Bronchial epithelial cell (primary cell): Measurements from ENCODE around the gene FRY. TPM values are rescaled to one million over a fixed set of nuclear protein-coding genes. Genes with fewer than 3 reads are reported as not detected.
"Not testable (repeated sequence)": the region's sequence is repeated elsewhere in the genome, so short reads cannot be mapped to it uniquely, and the experiment has no call there.

Experiments
- DNase-seq: peaks from one replicate; pipeline ENCODE4 v3.0.0-alpha.2; 2010; ENCODE audit warnings: low read depth
- FAIRE-seq: peaks from 2 replicates; lab custom pipeline; 2011; peaks lifted over from hg19 to GRCh38; lab: Jason Lieb, UNC
- H3K27me3 ChIP-seq: 2 replicates; pipeline ENCODE4 v1.5.1; 2011; ENCODE audit warnings: low read length; ENCODE audit not compliant: control insufficient read depth, insufficient read depth
- H3K36me3 ChIP-seq: 2 replicates; pipeline ENCODE4 v1.5.1; 2011; ENCODE audit warnings: low read length; ENCODE audit not compliant: control insufficient read depth, insufficient read depth
- H3K4me3 ChIP-seq: 2 replicates; pipeline ENCODE4 v1.5.1; 2011; ENCODE audit warnings: mild to moderate bottlenecking, low read depth, low read length, control low read depth
- total RNA-seq: library from RNA; depleted of rRNA; stranded (reverse); fragments of >200 nt; gene quantifications from 2 replicates; pipeline ENCODE4 v1.2.1, GENCODE V29; 2014
- TF ChIP-seq, protein P1 (sequence below): IDR thresholded peaks from 2 replicates; pipeline ENCODE4 v1.5.1; 2011; ENCODE audit warnings: mild to moderate bottlenecking, moderate library complexity, low read length, control low read depth, inconsistent platforms; ENCODE audit not compliant: insufficient read depth, severe bottlenecking

Gene FRY
- total RNA-seq, 1 donor from 2014 or later = 0.79 TPM

DNA sequence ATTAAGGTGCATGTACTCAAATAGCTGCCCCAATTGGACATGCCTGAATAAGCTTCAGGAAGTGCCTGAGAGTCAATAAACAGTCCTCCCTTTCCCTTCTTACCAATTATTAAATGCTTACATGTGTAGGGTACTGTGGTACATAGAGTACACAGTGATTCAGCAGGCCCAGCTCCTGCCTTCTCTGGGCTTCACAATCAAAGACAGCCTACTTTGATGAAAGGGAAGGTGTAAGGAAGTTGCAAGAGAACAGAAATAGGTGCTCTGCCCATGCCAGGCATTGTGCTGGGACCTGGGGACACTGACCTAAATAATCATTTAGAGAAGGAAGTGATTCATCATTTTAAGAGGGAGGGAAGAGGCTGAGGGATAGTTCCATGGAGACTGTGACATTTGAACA lies 17.2 kb downstream of the FRY start:
- TF ChIP-seq, protein P1, sequence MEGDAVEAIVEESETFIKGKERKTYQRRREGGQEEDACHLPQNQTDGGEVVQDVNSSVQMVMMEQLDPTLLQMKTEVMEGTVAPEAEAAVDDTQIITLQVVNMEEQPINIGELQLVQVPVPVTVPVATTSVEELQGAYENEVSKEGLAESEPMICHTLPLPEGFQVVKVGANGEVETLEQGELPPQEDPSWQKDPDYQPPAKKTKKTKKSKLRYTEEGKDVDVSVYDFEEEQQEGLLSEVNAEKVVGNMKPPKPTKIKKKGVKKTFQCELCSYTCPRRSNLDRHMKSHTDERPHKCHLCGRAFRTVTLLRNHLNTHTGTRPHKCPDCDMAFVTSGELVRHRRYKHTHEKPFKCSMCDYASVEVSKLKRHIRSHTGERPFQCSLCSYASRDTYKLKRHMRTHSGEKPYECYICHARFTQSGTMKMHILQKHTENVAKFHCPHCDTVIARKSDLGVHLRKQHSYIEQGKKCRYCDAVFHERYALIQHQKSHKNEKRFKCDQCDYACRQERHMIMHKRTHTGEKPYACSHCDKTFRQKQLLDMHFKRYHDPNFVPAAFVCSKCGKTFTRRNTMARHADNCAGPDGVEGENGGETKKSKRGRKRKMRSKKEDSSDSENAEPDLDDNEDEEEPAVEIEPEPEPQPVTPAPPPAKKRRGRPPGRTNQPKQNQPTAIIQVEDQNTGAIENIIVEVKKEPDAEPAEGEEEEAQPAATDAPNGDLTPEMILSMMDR = no peak
- Histone ChIP-seq H3K27me3 (no peaks in the 10 kb centered on the region), H3K4me3 (no peak overlapping the region), H3K36me3 (no peaks in the 10 kb centered on the region)
- peak; percentile 23 for DNase-seq
- no peak for FAIRE-seq

DNA sequence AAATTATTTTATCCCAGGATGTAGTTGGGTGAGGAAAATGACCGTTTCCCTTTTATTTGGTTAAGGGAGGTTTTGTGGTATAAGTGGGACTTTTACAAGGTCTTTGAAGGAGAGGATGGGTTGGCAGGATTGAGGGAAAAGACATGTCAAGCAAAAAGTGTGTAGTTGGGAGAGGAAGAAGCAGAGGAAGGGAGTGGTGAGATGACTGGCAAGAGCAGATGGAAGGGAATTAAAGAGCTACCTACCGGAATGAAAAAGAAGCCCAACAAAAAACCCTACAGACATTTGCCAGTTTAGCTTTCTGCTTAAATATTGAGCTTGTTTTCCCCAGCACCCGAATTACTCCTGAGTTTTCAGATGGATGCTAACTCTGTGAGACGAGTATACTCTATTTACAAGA lies 19.6 kb downstream of the FRY start:
- Histone ChIP-seq H3K36me3 (no peaks in the 10 kb centered on the region), H3K4me3 (no peak overlapping the region), H3K27me3 (no peaks in the 10 kb centered on the region)
- TF ChIP-seq, protein P1 = no peak
- DNase-seq (no peak), FAIRE-seq (no peak)

DNA sequence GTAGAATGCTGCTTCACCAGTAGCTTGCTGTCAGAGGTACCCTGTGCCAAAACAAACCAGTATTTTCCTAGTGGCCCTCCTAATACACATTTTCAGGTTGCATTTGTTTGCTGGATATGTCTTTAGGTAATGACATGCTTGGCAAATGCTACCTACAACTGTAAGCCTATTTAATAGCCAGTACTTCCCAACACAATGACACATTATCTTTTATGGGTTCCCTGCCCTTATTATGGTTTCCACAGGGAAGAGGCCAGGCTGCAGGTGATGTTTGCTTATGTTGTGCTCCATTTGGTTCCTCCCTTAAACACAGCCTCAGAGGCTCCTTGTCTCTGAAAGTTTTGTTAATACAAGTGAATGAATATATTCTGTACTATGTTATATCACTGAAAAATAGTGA lies 24.7 kb downstream of the FRY start:
- H3K27me3 ChIP-seq = no peaks in the 10 kb centered on the region
- TF ChIP-seq, protein P1 = no peak
- FAIRE-seq (no peak), DNase-seq (no peak)
- no peak overlapping the region for H3K4me3 ChIP-seq
- no peaks in the 10 kb centered on the region for H3K36me3 ChIP-seq

DNA sequence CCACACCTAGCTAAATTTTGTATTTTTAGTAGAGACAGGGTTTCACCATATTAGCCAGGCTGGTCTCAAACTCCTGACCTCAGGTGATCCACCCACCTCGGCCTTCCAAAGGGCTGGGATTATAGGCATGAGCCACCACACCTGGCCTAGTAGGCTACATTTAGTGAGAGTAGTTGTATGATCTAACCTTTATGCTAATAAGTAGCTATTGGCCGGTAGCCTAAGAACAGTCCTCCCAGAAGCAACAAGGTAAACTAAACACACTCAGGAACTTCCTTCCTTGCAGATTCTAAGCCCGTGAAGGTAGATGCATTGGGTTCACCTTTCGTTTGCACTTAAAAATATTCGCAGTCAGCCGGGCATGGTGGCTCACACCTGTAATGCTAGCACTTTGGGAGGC lies 25.8 kb downstream of the FRY start:
- DNase-seq, H3K4me3 ChIP-seq, H3K36me3 ChIP-seq, FAIRE-seq, H3K27me3 ChIP-seq: not testable (repeated sequence)

DNA sequence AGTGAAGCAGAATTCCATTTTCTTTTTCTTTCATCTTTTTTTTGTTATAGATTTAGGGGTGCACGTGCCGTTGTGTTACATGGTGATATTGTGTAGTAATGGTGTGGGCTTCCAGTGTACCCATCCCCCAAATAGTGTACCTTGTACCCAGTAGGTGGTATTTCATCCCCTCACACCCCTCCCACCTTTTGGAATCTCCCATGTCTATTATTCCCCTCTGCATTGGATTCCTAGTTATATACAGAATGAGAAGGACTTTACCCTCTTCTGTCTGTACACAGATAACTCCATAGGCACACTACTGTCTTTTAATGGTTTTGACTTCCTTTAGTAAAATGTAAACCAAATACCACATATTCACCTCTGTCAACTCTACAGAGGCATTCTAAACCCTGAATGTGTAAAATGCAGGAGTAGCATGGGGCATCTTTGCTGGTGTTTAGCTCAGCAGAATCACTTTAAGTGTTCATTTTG lies 28.0 kb downstream of the FRY start:
- Histone ChIP-seq H3K4me3 (no peak overlapping the region), H3K27me3 (no peaks in the 10 kb centered on the region), H3K36me3 (no peaks in the 10 kb centered on the region)
- TF ChIP-seq, protein P1 = no peak
- DNase-seq (no peak), FAIRE-seq (no peak)

DNA sequence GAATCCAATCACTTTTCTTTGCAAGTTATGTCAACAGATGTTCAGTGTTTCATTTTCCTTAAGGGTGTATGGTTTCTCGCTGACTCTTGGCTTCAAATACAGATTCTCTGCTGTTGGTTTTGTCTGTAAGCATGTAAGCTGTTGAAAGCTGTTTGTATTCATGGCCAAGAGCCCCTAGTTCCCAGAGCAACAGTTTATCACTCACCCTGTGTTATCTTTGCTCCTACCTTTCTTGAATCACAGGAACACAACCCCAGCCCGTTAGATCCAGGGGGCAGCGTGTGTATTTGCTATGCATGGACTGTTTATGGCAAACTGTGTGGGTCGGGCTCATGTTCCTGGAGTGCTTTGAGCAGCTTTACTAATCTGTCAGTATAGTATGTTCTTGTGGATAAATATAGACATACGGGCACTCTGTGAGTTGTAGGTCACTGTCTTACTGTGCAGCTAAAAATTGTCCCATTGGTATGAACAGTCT lies 28.9 kb downstream of the FRY start:
- H3K4me3 ChIP-seq = no peak overlapping the region
- no peak for FAIRE-seq
- no peak for DNase-seq
- H3K27me3 ChIP-seq = no peaks in the 10 kb centered on the region
- no peaks in the 10 kb centered on the region for H3K36me3 ChIP-seq
- TF ChIP-seq, protein P1 = no peak
